HEK293T (cell line): ENCODE results near the gene APBB2.
"Not testable (repeated sequence)": the region's sequence is repeated elsewhere in the genome, so short reads cannot be mapped to it uniquely, and the experiment has no call there.

ENCODE experiments used
- ARNT ChIP-seq: fragments of 450-650 bp; IDR thresholded peaks from 2 replicates; pipeline ENCODE4 v1.6.1; 2017; ENCODE audit warnings: mild to moderate bottlenecking
- BHLHE40 ChIP-seq: fragments of 450-650 bp; IDR thresholded peaks from 2 replicates; pipeline ENCODE4 v1.6.1; 2016; ENCODE audit warnings: mild to moderate bottlenecking, moderate library complexity, borderline replicate concordance
- ELF4 ChIP-seq: fragments of 450-650 bp; IDR thresholded peaks from 2 replicates; pipeline ENCODE4 v1.6.1; 2017; ENCODE audit warnings: antibody characterized with exemption
- FOXA1 ChIP-seq: fragments of 450-650 bp; IDR thresholded peaks from 2 replicates; pipeline ENCODE4 v1.6.1; 2016; ENCODE audit warnings: mild to moderate bottlenecking
- FOXK2 ChIP-seq: fragments of 450-650 bp; IDR thresholded peaks from 2 replicates; pipeline ENCODE4 v1.6.1; 2016; ENCODE audit warnings: mild to moderate bottlenecking
- FOXM1 ChIP-seq: fragments of 450-650 bp; IDR thresholded peaks from 2 replicates; pipeline ENCODE4 v1.6.1; 2017; ENCODE audit warnings: mild to moderate bottlenecking, borderline replicate concordance
- HDGF ChIP-seq: fragments of 450-650 bp; IDR thresholded peaks from 2 replicates; pipeline ENCODE4 v1.6.1; 2017; ENCODE audit warnings: antibody characterized with exemption, borderline replicate concordance
- LEF1 ChIP-seq: fragments of 450-650 bp; IDR thresholded peaks from 2 replicates; pipeline ENCODE4 v1.6.1; 2017; ENCODE audit warnings: mild to moderate bottlenecking, borderline replicate concordance
- PKNOX1 ChIP-seq: fragments of 450-650 bp; IDR thresholded peaks from 2 replicates; pipeline ENCODE4 v1.6.1; 2016
- SP1 ChIP-seq: fragments of 450-650 bp; IDR thresholded peaks from 2 replicates; pipeline ENCODE4 v1.6.1; 2017
- SUZ12 ChIP-seq: fragments of 450-650 bp; IDR thresholded peaks from 2 replicates; pipeline ENCODE4 v1.6.1; 2016; ENCODE audit warnings: mild to moderate bottlenecking
- TARDBP ChIP-seq: fragments of 450-650 bp; IDR thresholded peaks from 2 replicates; pipeline ENCODE4 v1.6.1; 2016
- ZNF384 ChIP-seq: fragments of 450-650 bp; IDR thresholded peaks from 2 replicates; pipeline ENCODE4 v1.6.1; 2016

GRCh38 chr4:40817157-40817556 lies 397.2 kb downstream of the APBB2 start:
- not testable (repeated sequence) for TF ChIP-seq HDGF, SUZ12, FOXK2, TARDBP, BHLHE40, ARNT, FOXA1, FOXM1, ELF4, LEF1, ZNF384, SP1, PKNOX1
